ENCODE data around the gene MYL12A.
A peak's percentile ranks its signal among the peaks of the same experiment; 100 is the strongest.

The MYL12A gene

DNA sequence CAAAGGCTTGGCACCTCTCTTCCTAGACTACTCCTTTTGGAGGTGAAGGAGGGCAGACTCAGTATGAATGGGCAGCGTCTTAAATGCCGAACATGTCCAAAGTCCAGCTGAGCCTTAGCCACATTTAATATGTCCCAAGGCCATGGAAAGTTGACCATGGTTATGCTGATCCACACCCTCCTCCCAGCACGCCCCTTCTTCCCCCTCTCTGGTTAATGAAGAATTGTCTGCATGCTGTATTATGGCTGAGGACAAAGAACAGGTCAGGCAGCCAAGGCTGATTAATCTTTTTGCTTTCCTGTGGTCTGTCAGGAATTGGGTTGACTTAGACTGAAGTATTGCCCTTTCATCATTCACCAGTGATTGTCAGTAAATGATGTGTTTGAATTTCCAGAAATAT, 22.0 kb upstream of the MYL12A start:
- no peak for DNase-seq

GRCh38 chr18:3226048-3226447, 21.6 kb upstream of the MYL12A start:
- DNase-seq: no peak

- DNase-seq: no peak
Observed at GRCh38 chr18:3230401-3231334, 16.9 kb upstream of the MYL12A start.

- no peak for DNase-seq
Observed at GRCh38 chr18:3233004-3233403, 14.6 kb upstream of the MYL12A start.

DNA sequence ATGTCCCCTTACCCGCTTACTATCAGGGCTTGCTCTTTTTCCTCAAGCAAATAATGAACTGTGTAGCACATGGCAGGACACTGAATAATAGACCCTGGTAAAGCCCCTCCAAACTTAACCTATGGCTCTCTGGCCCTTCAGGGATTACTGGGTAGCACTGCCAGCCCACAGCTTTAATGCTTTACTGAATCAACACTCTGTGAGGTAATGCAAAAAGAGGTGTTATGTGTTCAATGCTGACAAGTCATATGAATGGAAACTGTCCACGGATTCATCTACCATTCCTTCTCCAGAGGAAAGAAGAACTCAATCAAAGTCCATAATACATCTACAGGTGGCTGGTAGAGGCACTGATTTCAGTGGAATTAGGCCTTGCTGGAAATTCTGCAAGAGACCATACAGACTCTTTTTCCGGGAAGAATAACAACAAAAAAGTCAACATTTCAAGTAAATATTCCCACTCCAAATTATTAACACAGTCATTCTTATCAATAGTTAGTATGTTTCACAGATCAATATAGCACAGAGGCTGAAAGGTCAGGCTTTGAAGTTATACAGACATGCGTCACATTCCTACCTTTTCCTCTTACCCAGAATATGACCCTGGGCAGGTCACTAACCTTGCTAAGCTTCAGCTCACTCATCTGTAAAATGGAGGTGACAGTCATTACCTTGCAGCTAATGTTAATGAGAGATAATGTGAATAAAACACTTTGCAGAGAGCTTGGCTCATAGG, 14.0 kb upstream of the MYL12A start:
- DNase-seq: no peak

- no peak for DNase-seq
Observed at GRCh38 chr18:3234457-3234856, 13.1 kb upstream of the MYL12A start.

GRCh38 chr18:3235846-3236245, 11.8 kb upstream of the MYL12A start:
- DNase-seq: no peak

GRCh38 chr18:3236470-3236869, 11.1 kb upstream of the MYL12A start:
- no peak for DNase-seq

DNA sequence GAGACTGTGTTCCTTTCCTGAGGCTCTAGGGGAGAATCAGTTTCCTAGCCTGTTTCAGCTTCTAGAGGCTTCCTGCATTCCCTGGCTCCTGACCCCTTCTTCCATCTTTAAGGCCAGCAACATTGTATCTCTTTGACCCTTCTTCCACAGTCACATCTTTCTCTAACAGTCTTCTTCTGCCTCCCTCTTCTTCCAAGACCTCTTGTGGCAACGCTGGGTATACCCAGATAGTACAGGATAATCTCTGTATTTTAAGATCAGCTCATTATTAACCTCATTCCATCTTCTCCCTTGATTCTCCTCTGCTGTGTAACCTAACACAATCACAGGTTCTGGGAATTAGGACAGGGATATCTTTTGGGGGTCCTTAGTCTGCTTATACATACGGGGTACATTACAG, 8.9 kb upstream of the MYL12A start:
- peak; percentile 32 to 35 for DNase-seq

DNA sequence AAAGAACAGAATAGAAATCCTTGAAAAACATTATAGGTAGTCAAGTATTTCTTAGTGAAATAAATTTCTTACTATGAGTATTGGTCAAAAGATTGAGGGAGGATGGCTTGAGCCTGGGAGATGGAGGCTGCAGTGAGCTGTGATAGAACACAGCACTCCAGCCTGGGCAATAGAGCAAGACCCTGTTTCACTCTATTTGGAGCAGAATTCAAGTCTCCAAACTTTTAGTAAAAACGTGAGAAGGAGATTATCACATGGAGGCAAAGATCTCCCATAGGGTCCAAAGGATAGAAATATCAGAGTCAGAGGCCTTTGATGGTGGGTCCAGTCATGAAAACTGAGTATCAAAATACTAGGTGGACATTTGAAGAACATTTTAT, 2.4 kb upstream of the MYL12A start:
- DNase-seq: no peak

DNA sequence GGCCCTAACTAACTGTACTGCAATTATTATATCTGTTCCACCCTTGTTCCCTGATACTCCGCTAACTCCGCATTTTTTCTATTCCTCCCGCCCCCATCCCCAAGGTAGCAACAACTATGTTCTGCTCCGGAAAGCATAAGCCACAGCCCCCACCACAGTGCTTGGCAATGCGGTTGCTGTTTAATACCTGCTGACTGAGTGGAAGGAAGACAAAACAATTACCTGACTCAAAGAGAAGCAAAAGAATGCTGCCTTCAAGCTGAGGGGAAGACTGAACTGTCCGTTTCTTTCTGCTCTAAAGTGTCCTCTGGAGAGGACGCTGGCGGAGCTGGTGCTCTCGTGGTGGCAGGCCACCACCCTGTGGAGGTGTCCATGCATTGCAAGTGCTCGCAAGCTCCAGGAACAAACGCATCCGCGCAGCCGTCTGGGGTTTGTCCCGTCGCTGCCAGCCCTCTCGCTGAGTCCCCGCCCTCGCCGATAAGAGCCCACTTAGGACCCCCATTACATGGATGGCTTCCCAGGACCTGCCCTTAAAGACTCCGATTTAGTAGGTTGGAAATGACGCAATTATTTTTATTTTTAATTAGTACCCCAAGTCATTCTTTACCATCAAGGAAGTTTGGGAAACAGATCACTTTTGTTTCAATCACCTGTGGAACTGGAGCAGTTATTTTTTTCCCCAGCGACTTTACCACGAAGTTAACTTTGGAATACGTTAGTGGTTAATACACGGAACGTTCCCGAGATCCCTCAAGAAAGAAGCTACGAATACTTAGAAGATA, 1.6 kb upstream of the MYL12A start:
- peak; percentile 92 to 95 for DNase-seq

DNA sequence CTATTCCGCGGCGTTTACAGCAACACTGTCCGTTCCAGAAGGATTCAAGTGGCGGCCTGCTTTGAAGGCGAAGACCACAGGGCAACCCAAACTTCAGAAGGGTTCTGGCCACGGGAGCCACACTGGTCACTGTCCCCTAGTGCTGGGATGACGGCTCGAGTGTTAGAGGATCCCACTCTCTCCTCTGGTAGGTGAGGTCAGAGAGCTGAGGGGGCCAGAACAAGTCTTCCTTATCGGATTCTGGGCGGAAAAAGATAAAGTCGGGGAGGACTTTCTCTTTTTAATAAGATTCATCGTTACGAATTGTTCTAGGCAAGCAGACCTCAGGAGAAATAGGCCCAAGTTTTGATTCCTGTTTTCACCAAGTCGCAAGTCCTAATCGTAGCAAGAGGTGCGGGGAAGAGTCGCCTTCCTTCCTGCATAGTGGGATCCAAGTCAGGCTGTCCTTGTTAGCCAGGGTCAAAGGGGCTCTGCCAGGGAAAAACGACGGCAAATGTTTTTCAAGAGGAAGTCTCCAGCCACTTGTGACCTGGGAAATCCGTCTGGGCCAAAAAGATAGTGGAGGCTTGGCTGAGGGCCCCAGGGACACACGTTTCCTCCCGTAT, 864 bp upstream of the MYL12A start:
- peak in 1 of 2 experiments; percentile 61 for DNase-seq

GRCh38 chr18:3248062-3248657, 559 bp downstream of the MYL12A start:
- DNase-seq: peak; percentile 70 to 71

DNA sequence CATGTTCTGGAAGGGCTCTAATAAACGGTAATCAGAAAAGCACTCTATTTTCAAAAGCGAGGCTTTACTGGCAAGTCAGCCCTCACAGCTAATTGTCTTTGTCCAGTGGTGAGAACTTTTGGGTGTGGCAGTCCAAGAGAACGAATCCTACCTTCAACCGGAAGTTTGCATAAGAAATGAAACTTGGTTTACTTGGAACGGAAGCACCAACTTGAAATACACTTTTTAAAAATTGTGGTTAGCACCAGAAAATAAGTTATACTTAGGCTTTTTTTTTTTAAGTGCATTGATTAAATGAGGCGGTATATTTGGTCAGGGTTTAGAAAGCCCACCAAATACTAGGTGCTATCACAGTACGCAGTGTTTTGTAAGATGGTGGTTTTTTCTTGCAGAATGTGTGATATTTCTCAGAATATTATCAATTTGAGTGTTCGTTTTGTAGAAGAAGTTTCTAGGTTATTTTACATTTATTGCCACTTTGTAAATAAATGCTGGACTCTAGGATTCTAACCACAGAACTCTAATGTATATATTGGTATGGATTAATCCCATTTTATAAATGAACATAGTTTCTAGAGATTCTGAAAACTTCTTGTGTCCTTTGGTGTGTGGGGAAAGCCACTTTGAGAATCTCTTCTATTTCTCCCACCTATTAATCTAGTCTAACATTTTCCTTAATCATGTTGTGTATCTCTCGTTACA, 1.2 kb downstream of the MYL12A start:
- DNase-seq: peak; percentile 46 to 52

DNA sequence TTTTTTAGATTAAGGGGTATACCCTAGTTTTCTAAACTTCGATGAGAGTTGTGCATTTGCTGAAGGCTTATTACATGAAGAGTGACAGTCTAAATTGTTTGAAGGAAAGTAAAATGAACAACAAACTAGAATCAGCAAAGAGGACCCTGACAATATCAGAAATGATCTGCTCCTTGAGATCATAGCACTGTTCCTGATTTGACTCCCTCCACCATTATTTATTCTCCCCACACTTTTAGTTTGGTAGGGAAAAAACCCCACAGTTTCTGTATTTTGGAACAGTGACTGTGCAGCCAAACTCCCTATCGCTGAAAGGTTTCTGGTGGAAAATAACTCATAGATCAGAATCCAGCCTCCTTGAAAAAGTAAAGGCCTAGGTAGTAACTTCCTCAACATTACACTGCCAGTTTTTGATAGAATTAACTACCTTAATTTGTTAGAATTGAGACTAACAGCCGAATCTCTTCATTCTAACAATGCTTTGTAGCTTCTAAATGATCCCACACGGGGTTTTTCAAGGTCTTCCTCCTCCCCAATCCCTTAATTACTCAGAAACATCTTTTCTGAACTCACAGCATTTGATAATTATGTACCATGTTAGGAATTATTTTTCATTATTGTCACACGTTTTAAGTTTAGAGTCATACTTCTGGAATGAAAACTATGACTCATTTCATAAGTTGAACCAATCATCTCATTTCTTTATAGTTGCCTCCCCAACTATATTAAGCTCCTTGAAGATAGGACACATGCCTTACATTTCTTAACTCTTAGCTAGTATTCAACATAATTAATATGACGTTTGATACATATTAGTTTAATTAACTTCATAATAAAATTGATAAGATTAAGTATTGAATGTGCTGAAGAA, 2.9 kb downstream of the MYL12A start:
- no peak for DNase-seq

- DNase-seq: no peak
Observed at GRCh38 chr18:3251249-3251962, 3.8 kb downstream of the MYL12A start.

DNA sequence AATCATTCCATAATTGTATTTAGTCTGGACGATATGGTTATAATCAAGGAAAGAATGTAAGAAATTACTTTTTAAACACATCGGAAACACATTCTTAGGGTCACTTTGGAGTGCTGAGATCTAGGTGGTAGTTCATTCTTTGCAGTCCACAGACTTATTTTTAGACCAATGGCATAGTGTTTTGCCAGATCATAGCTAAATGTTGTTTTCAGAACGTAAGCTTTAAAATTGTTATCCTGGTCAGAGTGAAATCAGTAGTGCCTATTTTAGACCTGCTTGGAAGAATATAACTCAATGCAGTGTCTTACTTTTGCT, 4.3 kb downstream of the MYL12A start:
- no peak for DNase-seq

GRCh38 chr18:3252843-3253242, 5.2 kb downstream of the MYL12A start:
- no peak for DNase-seq

GRCh38 chr18:3254725-3255124, 7.1 kb downstream of the MYL12A start:
- no peak for DNase-seq

DNA sequence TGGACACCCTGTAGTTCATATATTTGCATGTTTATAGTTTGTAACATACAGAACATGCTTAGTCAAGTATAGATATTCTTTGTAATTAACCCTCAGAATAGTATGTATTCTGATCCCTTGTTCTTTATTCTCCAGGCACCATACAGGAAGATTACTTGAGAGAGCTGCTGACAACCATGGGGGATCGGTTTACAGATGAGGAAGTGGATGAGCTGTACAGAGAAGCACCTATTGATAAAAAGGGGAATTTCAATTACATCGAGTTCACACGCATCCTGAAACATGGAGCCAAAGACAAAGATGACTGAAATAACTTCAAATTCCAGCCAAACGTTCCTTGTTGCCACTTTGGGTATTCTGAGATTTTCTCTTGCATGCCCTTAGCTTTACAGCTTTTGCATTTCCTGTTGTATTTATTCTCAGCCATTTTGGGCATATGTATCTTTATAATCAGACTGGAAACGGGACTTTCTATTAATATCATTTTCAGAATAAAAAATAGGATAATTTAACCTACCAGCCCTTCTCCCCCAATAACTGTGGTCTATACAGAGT, 8.1 kb downstream of the MYL12A start:
- peak; percentile 57 to 60 for DNase-seq
